AG08395 (cell line): ENCODE measurements around the gene CTCFL.
"Not testable (repeated sequence)": the region's sequence is repeated elsewhere in the genome, so short reads cannot be mapped to it uniquely, and the experiment has no call there.

Source experiments
- DNase-seq: peaks from one replicate; pipeline ENCODE4 v3.0.0; 2012; ENCODE audit warnings: mixed read lengths, low spot score

CTCFL gene

GRCh38 chr20:57481281-57481711 lies 43.6 kb downstream of the CTCFL start:
- DNase-seq: no peak

- no peak for DNase-seq
Measured at GRCh38 chr20:57480444-57481160, 44.3 kb downstream of the CTCFL start.

- DNase-seq: no peak
Measured at GRCh38 chr20:57479196-57479595, 45.7 kb downstream of the CTCFL start.

GRCh38 chr20:57478176-57478575 lies 46.8 kb downstream of the CTCFL start:
- DNase-seq: no peak

GRCh38 chr20:57476641-57477461 lies 48.1 kb downstream of the CTCFL start:
- DNase-seq: no peak

GRCh38 chr20:57476084-57476526 lies 48.8 kb downstream of the CTCFL start:
- DNase-seq: no peak

- DNase-seq: no peak
Measured at GRCh38 chr20:57475388-57476083, 49.4 kb downstream of the CTCFL start.

- DNase-seq: no peak
Measured at GRCh38 chr20:57474816-57475215, 50.1 kb downstream of the CTCFL start.

- DNase-seq: no peak
Measured at GRCh38 chr20:57474205-57474604, 50.7 kb downstream of the CTCFL start.

- DNase-seq: no peak
Measured at GRCh38 chr20:57473246-57474048, 51.5 kb downstream of the CTCFL start.

- DNase-seq: not testable (repeated sequence)
Measured at GRCh38 chr20:57472474-57472873, 52.5 kb downstream of the CTCFL start.

- no peak for DNase-seq
Measured at GRCh38 chr20:57471496-57472372, 53.2 kb downstream of the CTCFL start.

- no peak for DNase-seq
Measured at GRCh38 chr20:57470666-57471495, 54.1 kb downstream of the CTCFL start.

- no peak for DNase-seq
Measured at GRCh38 chr20:57470212-57470522, 54.8 kb downstream of the CTCFL start.

GRCh38 chr20:57469418-57470211 lies 55.3 kb downstream of the CTCFL start:
- DNase-seq: no peak

- DNase-seq: no peak
Measured at GRCh38 chr20:57468523-57469417, 56.2 kb downstream of the CTCFL start.

- no peak for DNase-seq
Measured at GRCh38 chr20:57467742-57468141, 57.2 kb downstream of the CTCFL start.

- DNase-seq: no peak
Measured at GRCh38 chr20:57465943-57466342, 59.0 kb downstream of the CTCFL start.
